BLaER1 (cell line): ENCODE results near the gene CPED1.

Source experiments
- H3K27ac ChIP-seq: shearing (Covaris generic); formaldehyde crosslinking; 2 replicates; pipeline ENCODE4 v1.8.1; 2022
- H3K27me3 ChIP-seq: shearing (Covaris generic); formaldehyde crosslinking; 2 replicates; pipeline ENCODE4 v1.8.1; 2022
- H3K36me3 ChIP-seq: shearing (Covaris generic); formaldehyde crosslinking; 2 replicates; pipeline ENCODE4 v1.8.1; 2022
- H3K4me1 ChIP-seq: shearing (Covaris generic); formaldehyde crosslinking; 2 replicates; pipeline ENCODE4 v1.8.1; 2022
- H3K4me2 ChIP-seq: shearing (Covaris generic); formaldehyde crosslinking; 2 replicates; pipeline ENCODE4 v1.8.1; 2022
- H3K4me3 ChIP-seq: shearing (Covaris generic); formaldehyde crosslinking; 2 replicates; pipeline ENCODE4 v1.8.1; 2022
- H3K9ac ChIP-seq: shearing (Covaris generic); formaldehyde crosslinking; 2 replicates; pipeline ENCODE4 v1.8.1; 2022
- H3K9me3 ChIP-seq: shearing (Covaris generic); formaldehyde crosslinking; 2 replicates; pipeline ENCODE4 v1.8.1; 2022
- H4K20me1 ChIP-seq: shearing (Covaris generic); formaldehyde crosslinking; 2 replicates; pipeline ENCODE4 v1.8.1; 2022
- Cebpa-rat ChIP-seq: shearing (Covaris generic); IDR thresholded peaks from 2 replicates; pipeline ENCODE4 v1.8.1; 2022

CPED1 gene

GRCh38 chr7:120950539-120951308 is 37.8 kb upstream of the CPED1 start, which contains the start of gene ING3:
Gene ING3, plus strand, starts transcription at chr7:120950777. Its CDS starts 120 bp downstream, at chr7:120950897.
- no peaks in the 10 kb centered on the region for H3K9me3 ChIP-seq
- peaks cover 22% of the 10 kb centered on the region for H4K20me1 ChIP-seq
- H3K4me1 ChIP-seq = peaks cover 25% of the 10 kb centered on the region
- peak within 1 kb of the TSS; percentile 96 for H3K9ac ChIP-seq
- peak within 1 kb of the TSS; percentile 76 for H3K4me3 ChIP-seq
- peak within 1 kb of the TSS; percentile 84 for H3K4me2 ChIP-seq
- no peaks in the 10 kb centered on the region for H3K27me3 ChIP-seq
- H3K36me3 ChIP-seq = peaks cover 20% of the 10 kb centered on the region
- H3K27ac ChIP-seq = peak within 1 kb of the TSS; percentile 98
- TF ChIP-seq Cebpa-rat = peak; percentile 41; the same call in 1 of the 2 replicates

GRCh38 chr7:120951309-120951699 is 37.2 kb upstream of the CPED1 start:
- H3K4me1 ChIP-seq = peaks cover 25% of the 10 kb centered on the region
- TF ChIP-seq Cebpa-rat = no peak
- H3K27ac ChIP-seq = peak overlapping the region; percentile 98

GRCh38 chr7:120951826-120952225 is 36.7 kb upstream of the CPED1 start:
- peak overlapping the region; percentile 76 for H3K4me3 ChIP-seq
- no peak overlapping the region for H3K27ac ChIP-seq
- no peaks in the 10 kb centered on the region for H3K27me3 ChIP-seq
- peaks cover 31% of the 10 kb centered on the region for H3K36me3 ChIP-seq
- H3K4me1 ChIP-seq = peaks cover 25% of the 10 kb centered on the region
- H3K9ac ChIP-seq = peak overlapping the region; percentile 96
- H3K4me2 ChIP-seq = peak overlapping the region; percentile 84
- peaks cover 22% of the 10 kb centered on the region for H4K20me1 ChIP-seq
- TF ChIP-seq Cebpa-rat = no peak
- H3K9me3 ChIP-seq = no peaks in the 10 kb centered on the region

More at GRCh38 chr7:120951309-120951699, 37.2 kb upstream of the CPED1 start:
- Histone ChIP-seq H3K36me3 (peaks cover 26% of the 10 kb centered on the region), H4K20me1 (peaks cover 22% of the 10 kb centered on the region), H3K4me2 (peak overlapping the region; percentile 84), H3K9ac (peak overlapping the region; percentile 96), H3K4me3 (peak overlapping the region; percentile 76), H3K27me3 (no peaks in the 10 kb centered on the region), H3K9me3 (no peaks in the 10 kb centered on the region)

GRCh38 chr7:120955577-120956149 is 32.8 kb upstream of the CPED1 start:
- no peak overlapping the region for H3K4me2 ChIP-seq

DNA sequence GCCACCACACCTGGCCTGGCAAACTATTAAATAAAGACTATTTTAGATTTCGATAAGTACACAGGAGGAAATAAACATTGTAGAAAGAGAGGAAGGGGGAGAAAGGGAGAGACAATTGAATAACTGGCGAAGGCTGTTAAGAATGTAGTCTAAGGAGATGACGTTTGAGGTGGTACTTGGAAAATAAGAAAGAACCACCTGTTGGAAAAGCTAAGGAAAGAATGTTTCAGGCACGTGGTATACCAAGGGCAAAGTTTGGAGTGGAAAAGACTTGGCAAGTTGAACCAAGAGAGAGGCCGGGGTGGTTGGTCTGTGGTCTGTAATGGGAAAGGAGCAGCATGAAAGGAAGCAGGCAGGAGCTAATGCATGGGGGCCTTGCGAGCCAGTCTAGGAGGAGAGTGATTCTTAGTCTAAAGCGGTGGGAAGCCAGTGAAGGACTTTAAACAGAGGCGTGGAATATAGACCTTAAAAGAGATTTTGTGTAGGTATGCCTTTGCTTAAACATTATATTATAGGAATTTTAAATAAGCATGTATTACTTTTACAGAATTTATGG is 28.5 kb upstream of the CPED1 start:
- peaks cover 3% of the 10 kb centered on the region; the same call in 1 of the 2 replicates for H4K20me1 ChIP-seq
- no peak for TF ChIP-seq Cebpa-rat
- no peaks in the 10 kb centered on the region for H3K4me1 ChIP-seq
- no peaks in the 10 kb centered on the region for H3K27me3 ChIP-seq
- H3K4me2 ChIP-seq = no peak overlapping the region
- H3K36me3 ChIP-seq = peaks cover 46% of the 10 kb centered on the region
- no peak overlapping the region for H3K4me3 ChIP-seq
- no peaks in the 10 kb centered on the region for H3K9me3 ChIP-seq
- no peak overlapping the region for H3K27ac ChIP-seq
- H3K9ac ChIP-seq = no peak overlapping the region

More at GRCh38 chr7:120955577-120956149, 32.8 kb upstream of the CPED1 start:
- H3K4me1 ChIP-seq = peaks cover 15% of the 10 kb centered on the region
- H4K20me1 ChIP-seq = peaks cover 22% of the 10 kb centered on the region
- no peak for TF ChIP-seq Cebpa-rat
- H3K4me3 ChIP-seq = no peak overlapping the region
- H3K27ac ChIP-seq = no peak overlapping the region
- H3K9me3 ChIP-seq = no peaks in the 10 kb centered on the region
- H3K36me3 ChIP-seq = peaks cover 50% of the 10 kb centered on the region
- H3K27me3 ChIP-seq = no peaks in the 10 kb centered on the region
- H3K9ac ChIP-seq = no peak overlapping the region

DNA sequence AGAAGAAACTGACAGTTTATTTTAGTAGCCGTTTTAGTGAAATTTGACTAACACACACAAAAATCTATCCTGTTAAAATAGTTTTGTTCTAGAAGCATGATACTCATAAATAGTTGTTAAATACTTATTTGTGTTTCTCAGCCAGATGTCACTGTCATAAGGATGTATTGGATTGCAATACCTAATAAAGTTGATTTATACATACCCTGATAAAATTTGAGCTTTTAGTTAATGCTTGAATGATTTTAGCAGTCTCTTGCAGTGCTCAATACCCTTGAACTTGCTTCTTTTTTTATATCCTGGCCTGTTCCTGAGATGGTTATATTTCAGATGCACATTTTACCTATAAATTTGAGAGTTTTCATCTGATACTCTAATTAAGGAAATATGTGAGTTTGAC is 27.8 kb upstream of the CPED1 start:
- H3K4me2 ChIP-seq = no peak overlapping the region
- H3K36me3 ChIP-seq = peaks cover 46% of the 10 kb centered on the region
- no peak for TF ChIP-seq Cebpa-rat

GRCh38 chr7:120961638-120962173 is 26.8 kb upstream of the CPED1 start:
- Histone ChIP-seq H3K9me3 (no peaks in the 10 kb centered on the region), H3K27me3 (no peaks in the 10 kb centered on the region), H3K4me1 (no peaks in the 10 kb centered on the region), H3K9ac (no peak overlapping the region), H4K20me1 (no peaks in the 10 kb centered on the region), H3K36me3 (peaks cover 47% of the 10 kb centered on the region), H3K27ac (no peak overlapping the region), H3K4me2 (no peak overlapping the region), H3K4me3 (no peak overlapping the region)
- TF ChIP-seq Cebpa-rat = no peak

More for the DNA sequence above, 27.8 kb upstream of the CPED1 start:
- Histone ChIP-seq H3K9me3 (no peaks in the 10 kb centered on the region), H4K20me1 (no peaks in the 10 kb centered on the region), H3K9ac (no peak overlapping the region), H3K27me3 (no peaks in the 10 kb centered on the region), H3K4me3 (no peak overlapping the region), H3K4me1 (no peaks in the 10 kb centered on the region), H3K27ac (no peak overlapping the region)

- TF ChIP-seq Cebpa-rat = no peak
- Histone ChIP-seq H3K4me2 (no peak overlapping the region), H3K27ac (no peak overlapping the region), H3K9me3 (no peaks in the 10 kb centered on the region), H3K9ac (no peak overlapping the region), H3K4me1 (no peaks in the 10 kb centered on the region), H3K36me3 (peaks cover 53% of the 10 kb centered on the region), H3K4me3 (no peak overlapping the region), H4K20me1 (no peaks in the 10 kb centered on the region), H3K27me3 (no peaks in the 10 kb centered on the region)
Measured at GRCh38 chr7:120964088-120964487, 24.4 kb upstream of the CPED1 start.

GRCh38 chr7:120966961-120967360 is 21.6 kb upstream of the CPED1 start:
- no peaks in the 10 kb centered on the region for H3K9me3 ChIP-seq
- no peaks in the 10 kb centered on the region for H3K27me3 ChIP-seq
- no peak overlapping the region for H3K9ac ChIP-seq
- H3K27ac ChIP-seq = no peak overlapping the region
- H4K20me1 ChIP-seq = no peaks in the 10 kb centered on the region
- H3K36me3 ChIP-seq = peaks cover 74% of the 10 kb centered on the region
- H3K4me2 ChIP-seq = no peak overlapping the region
- H3K4me1 ChIP-seq = no peaks in the 10 kb centered on the region
- no peak for TF ChIP-seq Cebpa-rat
- H3K4me3 ChIP-seq = no peak overlapping the region

- H3K4me3 ChIP-seq = no peak overlapping the region
- no peak overlapping the region for H3K27ac ChIP-seq
- no peaks in the 10 kb centered on the region for H3K27me3 ChIP-seq
- no peak for TF ChIP-seq Cebpa-rat
- peaks cover 60% of the 10 kb centered on the region for H3K36me3 ChIP-seq
- H3K4me2 ChIP-seq = no peak overlapping the region
- no peak overlapping the region for H3K9ac ChIP-seq
- H3K4me1 ChIP-seq = no peaks in the 10 kb centered on the region
- no peaks in the 10 kb centered on the region for H3K9me3 ChIP-seq
- no peaks in the 10 kb centered on the region for H4K20me1 ChIP-seq
Measured at GRCh38 chr7:120973849-120974248, 14.7 kb upstream of the CPED1 start.
